Measurements from ENCODE around the gene ABCC10. TPM values are rescaled to one million over a fixed set of nuclear protein-coding genes. Genes with fewer than 3 reads are reported as not detected.

The ABCC10 gene
- polyA plus RNA-seq, 1 donor from 2014 or later = 22.4 TPM

GRCh38 chr6:43481591-43482236 lies 54.4 kb downstream of the ABCC10 start:
- TF ChIP-seq CTCF (IDR thresholded peaks at IDR 0.05; ENCODE audit: poor library complexity, severe bottlenecking) (no peak), REST (IDR thresholded peaks at IDR 0.05; ENCODE audit: borderline replicate concordance) (no peak)
- H3K9me2 ChIP-seq (ENCODE audit: insufficient read depth, low read length) = no peaks in the 10 kb centered on the region
- no peaks in the 10 kb centered on the region for H3K9me3 ChIP-seq (ENCODE audit: low read length)
- H4K20me1 ChIP-seq (ENCODE audit: insufficient read depth) = no peaks in the 10 kb centered on the region
- no peaks in the 10 kb centered on the region for H3K27me3 ChIP-seq (ENCODE audit: insufficient read depth, low read depth, low read length)
- no peak overlapping the region for H2AFZ ChIP-seq (ENCODE audit: low read depth, low read length)
- H3K4me3 ChIP-seq (ENCODE audit: low read length) = no peak overlapping the region
- H3K4me2 ChIP-seq (ENCODE audit: low read length) = no peak overlapping the region
- H3F3A ChIP-seq (ENCODE audit: insufficient read depth, low read length, poor library complexity, severe bottlenecking) = no peaks in the 10 kb centered on the region
- no peak overlapping the region for H3K9ac ChIP-seq (ENCODE audit: low read length)
- no peaks in the 10 kb centered on the region for H3K36me3 ChIP-seq (ENCODE audit: insufficient read depth, low read length)
- H3K79me2 ChIP-seq (replicated peaks; ENCODE audit: insufficient read depth, low read length) = peaks cover 35% of the 10 kb centered on the region
- no peak overlapping the region for H3K27ac ChIP-seq (ENCODE audit: low read length)

- Histone ChIP-seq H3K9ac (ENCODE audit: low read length) (no peak overlapping the region), H3K4me2 (ENCODE audit: low read length) (no peak overlapping the region), H3K27me3 (ENCODE audit: insufficient read depth, low read depth, low read length) (no peaks in the 10 kb centered on the region), H3K27ac (ENCODE audit: low read length) (no peak overlapping the region), H2AFZ (ENCODE audit: low read depth, low read length) (no peak overlapping the region), H4K20me1 (ENCODE audit: insufficient read depth) (no peaks in the 10 kb centered on the region), H3K9me3 (ENCODE audit: low read length) (no peaks in the 10 kb centered on the region), H3K9me2 (ENCODE audit: insufficient read depth, low read length) (no peaks in the 10 kb centered on the region), H3K79me2 (replicated peaks; ENCODE audit: insufficient read depth, low read length) (no peaks in the 10 kb centered on the region), H3K4me3 (ENCODE audit: low read length) (no peak overlapping the region), H3K36me3 (ENCODE audit: insufficient read depth, low read length) (no peaks in the 10 kb centered on the region), H3F3A (ENCODE audit: insufficient read depth, low read length, poor library complexity, severe bottlenecking) (no peaks in the 10 kb centered on the region)
- no peak for TF ChIP-seq POLR2AphosphoS5 (IDR thresholded peaks at IDR 0.05)
- TF ChIP-seq SMC3 (conservative IDR thresholded peaks at IDR 0.05; ENCODE audit: poor library complexity) = no peak
- TF ChIP-seq MXI1 (conservative IDR thresholded peaks at IDR 0.05; ENCODE audit: poor library complexity, severe bottlenecking) = no peak
- TF ChIP-seq RAD21 (conservative IDR thresholded peaks at IDR 0.05) = no peak
- TF ChIP-seq CTCF (IDR thresholded peaks at IDR 0.05; ENCODE audit: poor library complexity, severe bottlenecking) = no peak
- no peak for TF ChIP-seq REST (IDR thresholded peaks at IDR 0.05; ENCODE audit: borderline replicate concordance)
- no peak for TF ChIP-seq EZH2 (IDR thresholded peaks at IDR 0.05; ENCODE audit: borderline replicate concordance, insufficient read depth, low read length, poor library complexity, severe bottlenecking)
- TF ChIP-seq TAF1 (IDR thresholded peaks at IDR 0.05; ENCODE audit: low read depth) = no peak
- no peak for TF ChIP-seq EP300 (conservative IDR thresholded peaks at IDR 0.05; ENCODE audit: poor library complexity, severe bottlenecking)
Measured at GRCh38 chr6:43488667-43489276, 61.4 kb downstream of the ABCC10 start.

Data from neural cell (in vitro differentiated cells).